K562 (cell line): Measurements from ENCODE around the gene ADAP1. TPM values are rescaled to one million over a fixed set of nuclear protein-coding genes. Genes with fewer than 3 reads are reported as not detected.
"Not testable (repeated sequence)": the region's sequence is repeated elsewhere in the genome, so short reads cannot be mapped to it uniquely, and the experiment has no call there.

Source experiments
- ATAC-seq: fragments of 200-7000 bp; cut with Tn5 transposase; 3 replicates; pipeline ENCODE4 v1.9.1; 2020; ENCODE audit warnings: moderate library complexity
- BruUV-seq: library from RNA; stranded (reverse); fragments of 400-500 nt; replicated peaks from 2 replicates; lab custom pipeline; 2021; lab: Mats Ljungman, UMichigan
- CTCF ChIA-PET: fragments of 300-600 bp; formaldehyde crosslinking; extraction: SDS; loops from one replicate; lab custom pipeline; 2021; ENCODE audit warnings: low intra/inter-chr PET ratio; lab: Yijun Ruan, JAX
- POLR2A ChIA-PET: fragments of 300-600, 350-650 bp; sonication (Branson Sonifier 250); formaldehyde crosslinking; extraction: SDS; loops from one replicate; lab custom pipeline; 2021; ENCODE audit warnings: antibody characterized with exemption, inconsistent platforms; lab: Yijun Ruan, JAX
- DNase-seq, 4 experiments: peaks; one replicate each; pipeline versions ENCODE4 v3.0.0 to v3.0.0-alpha.2; 2011 to 2018; ENCODE audit warnings: low spot score in 3 of 4, mixed read lengths in 3 of 4; ENCODE audit errors: extremely low read depth in 1 of 4
- FAIRE-seq: peaks from 2 replicates; lab custom pipeline; 2011; peaks lifted over from hg19 to GRCh38; lab: Jason Lieb, UNC
- H2AFZ ChIP-seq: 2 replicates; pipeline ENCODE4 v1.6.0; 2011; ENCODE audit warnings: low read depth, low read length, control low read depth, inconsistent platforms
- H3K27ac ChIP-seq: fragments of 200-600 bp; 3 replicates; pipeline ENCODE4 v1.8.0; 2011; ENCODE audit warnings: low read depth, mild to moderate bottlenecking, control low read depth, inconsistent platforms, low read length, moderate library complexity, mixed read lengths; ENCODE audit errors: extremely low read depth
- H3K27me3 ChIP-seq, 2 experiments: fragments of 300-600 bp in 1 of 2; 2 replicates in 1 of 2; 3 replicates in 1 of 2; pipeline versions ENCODE4 v1.6.0 to v1.8.0; 2011; ENCODE audit warnings: inconsistent platforms in 2 of 2, low read length in 2 of 2, mild to moderate bottlenecking in 1 of 2, mixed read lengths in 1 of 2, moderate library complexity in 1 of 2; ENCODE audit not compliant: control insufficient read depth in 2 of 2, insufficient read depth in 2 of 2
- H3K36me3 ChIP-seq: fragments of 300-600 bp; 3 replicates; pipeline ENCODE4 v1.8.0; 2011; ENCODE audit warnings: mild to moderate bottlenecking, low read length, inconsistent platforms; ENCODE audit not compliant: control insufficient read depth, insufficient read depth
- H3K4me1 ChIP-seq, 2 experiments: fragments of 200-600 bp in 1 of 2; replicated peaks in 1 of 2; 2 replicates in 1 of 2; 3 replicates in 1 of 2; pipeline versions ENCODE4 v1.5.1 to v1.8.0; 2011; ENCODE audit warnings: inconsistent platforms in 2 of 2, low read length in 2 of 2, mild to moderate bottlenecking in 1 of 2, mixed read lengths in 1 of 2, moderate library complexity in 1 of 2; ENCODE audit not compliant: control insufficient read depth in 2 of 2, insufficient read depth in 2 of 2
- H3K4me2 ChIP-seq: 2 replicates; pipeline ENCODE4 v1.6.1; 2011; ENCODE audit warnings: low read length, control low read depth, inconsistent platforms, mixed read lengths; ENCODE audit not compliant: insufficient read depth
- H3K4me3 ChIP-seq: fragments of 200-600 bp; sonication (generic), shearing (Covaris generic); 2 replicates; pipeline ENCODE4 v1.5.1; 2016; ENCODE audit warnings: control low read depth, inconsistent platforms
- H3K79me2 ChIP-seq: fragments of 200-600 bp; 3 replicates; pipeline ENCODE4 v1.8.0; 2011; ENCODE audit warnings: low read length, inconsistent platforms; ENCODE audit not compliant: control insufficient read depth, insufficient read depth
- H3K9ac ChIP-seq, 2 experiments: 2 replicates each; pipeline versions ENCODE4 v1.6.0 to v1.6.1; 2011; ENCODE audit warnings: low read depth in 2 of 2, low read length in 2 of 2, control low read depth in 1 of 2, inconsistent platforms in 1 of 2, mild to moderate bottlenecking in 1 of 2, mixed read lengths in 1 of 2; ENCODE audit not compliant: insufficient read depth in 1 of 2
- H3K9me1 ChIP-seq: one replicate; pipeline ENCODE4 v1.6.0; 2011; ENCODE audit warnings: inconsistent platforms, mild to moderate bottlenecking, low read length, moderate library complexity; ENCODE audit not compliant: control insufficient read depth, insufficient read depth
- H3K9me3 ChIP-seq: replicated peaks from 2 replicates; pipeline ENCODE4 v1.5.1; 2011; ENCODE audit warnings: low read depth, low read length, inconsistent platforms; ENCODE audit not compliant: control insufficient read depth, insufficient read depth
- H4K20me1 ChIP-seq: replicated peaks from 2 replicates; pipeline ENCODE4 v1.6.1; 2011; ENCODE audit warnings: low read length, inconsistent platforms, mixed read lengths; ENCODE audit not compliant: control insufficient read depth, insufficient read depth
- EGR1 ChIP-seq: fragments of 450-650 bp; conservative IDR thresholded peaks from 2 replicates; pipeline ENCODE4 v1.6.1; 2017; ENCODE audit warnings: mild to moderate bottlenecking
- WGBS: fragments of 100-300 bp; shearing (Covaris generic); methylation state at CpG from one replicate; pipeline ENCODE4 v1.1.6; 2016; ENCODE audit warnings: low coverage, mixed read lengths; ENCODE audit not compliant: insufficient coverage; ENCODE audit errors: missing lambda C conversion rate; 5-methylcytosine and 5-hydroxymethylcytosine counted together
- in situ Hi-C: fragments of 300-500 bp; cut with MboI; formaldehyde crosslinking; loops from 4 replicates; pipeline ENCODE4 v1.15.0; 2018; ENCODE audit warnings: inconsistent platforms, mixed read lengths
- intact Hi-C: fragments of 100-400 bp; cut with micrococcal nuclease; formaldehyde crosslinking; loops from 2 replicates; pipeline ENCODE4 v1.14.2; 2022
- polyA plus RNA-seq, 8 experiments: library from polyadenylated mRNA; depleted of rRNA in 4 of 8; stranded (reverse) in 5 of 8; unstranded in 3 of 8; fragments of >200 nt; fragmentation: Nextera tagmentation in 2 of 8; fragmentation: Illumina TruSeq in 1 of 8; extraction: Ambion mirVana in 2 of 8; extraction: Trizol in 1 of 8; gene quantifications; 2 replicates each; pipeline versions ENCODE4 v1.2.1 to v1.2.3, GENCODE V29; 2011 to 2014; ENCODE audit warnings: inconsistent platforms in 1 of 8, missing spikeins in 1 of 8
- total RNA-seq, 7 experiments: library from RNA; depleted of rRNA in 6 of 7; stranded (reverse); fragments of >200 nt in 6 of 7; fragmentation: Illumina TruSeq in 2 of 7; extraction: Trizol in 2 of 7; gene quantifications; 2 replicates each; pipeline versions ENCODE4 v1.2.1 to v1.2.3, GENCODE V29; 2011 to 2021; ENCODE audit warnings: low replicate concordance in 1 of 7
- TF ChIP-seq, protein P1 (sequence below): sonication (generic); formaldehyde crosslinking; IDR thresholded peaks from 2 replicates; pipeline ENCODE4 v1.8.1; 2023; ENCODE audit warnings: mild to moderate bottlenecking, missing genetic modification reagents

Gene ADAP1
- total and polyA plus RNA-seq, 9 of the 15 experiments (the other 6 are each of a cell fraction or from before 2014, with no cell fraction given) = 0.27 to 1.4 (median 0.52) TPM; not detected in 3

DNA sequence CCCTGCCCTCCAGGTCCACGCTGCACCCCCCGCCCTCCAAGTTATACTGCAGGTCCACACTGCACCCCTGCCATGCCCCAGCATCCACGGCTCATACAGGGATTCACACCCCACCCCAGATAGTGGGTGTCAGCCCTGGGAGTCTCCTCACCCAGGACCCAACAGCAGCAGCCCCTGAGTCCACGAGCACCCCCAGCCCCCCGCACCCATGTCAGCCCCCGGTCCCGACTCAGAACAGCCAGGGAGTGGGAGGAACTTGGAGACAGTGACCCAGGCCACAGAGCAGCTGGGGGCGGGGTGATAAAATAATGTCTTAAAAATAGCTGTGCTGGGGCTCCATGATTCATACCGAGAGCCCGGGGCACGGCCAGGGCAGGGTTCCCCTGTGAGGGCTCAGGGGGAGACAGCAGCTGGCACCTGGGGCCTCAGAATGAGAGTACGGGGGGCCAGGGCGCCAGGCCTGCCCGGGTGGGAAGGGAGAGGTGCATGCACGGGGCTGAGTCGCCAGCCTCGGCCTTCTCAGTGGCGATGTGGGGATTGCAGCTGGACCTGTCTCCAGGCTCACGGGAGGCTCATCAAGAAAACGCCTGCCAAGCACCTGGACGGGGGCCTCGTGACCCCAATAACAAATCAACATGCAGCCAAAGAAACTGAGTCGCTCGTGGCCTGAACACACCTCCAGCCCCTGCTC, 29.8 kb downstream of the ADAP1 start:
- Histone ChIP-seq H3K9ac (peak overlapping the region in 1 of 2 experiments; percentile 26; a peak in 1 of 4 replicates), H3K27ac (no peak overlapping the region), H3K36me3 (no peaks in the 10 kb centered on the region), H3K27me3 (peaks cover 0 to 24% of the 10 kb centered on the region in 2 experiments; a peak in 2 of 5 replicates), H2AFZ (peak overlapping the region; percentile 51; the same call in 1 of the 2 replicates), H3K4me1 (peaks cover 10 to 63% of the 10 kb centered on the region in 2 experiments), H3K79me2 (no peaks in the 10 kb centered on the region), H3K9me3 (no peaks in the 10 kb centered on the region), H4K20me1 (no peaks in the 10 kb centered on the region), H3K9me1 (no peaks in the 10 kb centered on the region), H3K4me2 (no peak overlapping the region), H3K4me3 (no peak overlapping the region)
- DNase-seq (no peak), ATAC-seq (no peak), FAIRE-seq (no peak)
- intact Hi-C loops (no loop called here), in situ Hi-C loops (no loop called here)
- TF ChIP-seq, protein P1, sequence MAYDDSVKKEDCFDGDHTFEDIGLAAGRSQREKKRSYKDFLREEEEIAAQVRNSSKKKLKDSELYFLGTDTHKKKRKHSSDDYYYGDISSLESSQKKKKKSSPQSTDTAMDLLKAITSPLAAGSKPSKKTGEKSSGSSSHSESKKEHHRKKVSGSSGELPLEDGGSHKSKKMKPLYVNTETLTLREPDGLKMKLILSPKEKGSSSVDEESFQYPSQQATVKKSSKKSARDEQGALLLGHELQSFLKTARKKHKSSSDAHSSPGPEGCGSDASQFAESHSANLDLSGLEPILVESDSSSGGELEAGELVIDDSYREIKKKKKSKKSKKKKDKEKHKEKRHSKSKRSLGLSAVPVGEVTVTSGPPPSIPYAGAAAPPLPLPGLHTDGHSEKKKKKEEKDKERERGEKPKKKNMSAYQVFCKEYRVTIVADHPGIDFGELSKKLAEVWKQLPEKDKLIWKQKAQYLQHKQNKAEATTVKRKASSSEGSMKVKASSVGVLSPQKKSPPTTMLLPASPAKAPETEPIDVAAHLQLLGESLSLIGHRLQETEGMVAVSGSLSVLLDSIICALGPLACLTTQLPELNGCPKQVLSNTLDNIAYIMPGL (CRISPR knock-in tag) = no peak
- TF ChIP-seq EGR1 = peak; percentile 37; the same call in 1 of the 2 replicates
- 18% methylated on average over 22 of the region's 24 CpGs for WGBS
- BruUV-seq = no TSS peak
- CTCF ChIA-PET = no interaction called here
- POLR2A ChIA-PET = no interaction called here

DNA sequence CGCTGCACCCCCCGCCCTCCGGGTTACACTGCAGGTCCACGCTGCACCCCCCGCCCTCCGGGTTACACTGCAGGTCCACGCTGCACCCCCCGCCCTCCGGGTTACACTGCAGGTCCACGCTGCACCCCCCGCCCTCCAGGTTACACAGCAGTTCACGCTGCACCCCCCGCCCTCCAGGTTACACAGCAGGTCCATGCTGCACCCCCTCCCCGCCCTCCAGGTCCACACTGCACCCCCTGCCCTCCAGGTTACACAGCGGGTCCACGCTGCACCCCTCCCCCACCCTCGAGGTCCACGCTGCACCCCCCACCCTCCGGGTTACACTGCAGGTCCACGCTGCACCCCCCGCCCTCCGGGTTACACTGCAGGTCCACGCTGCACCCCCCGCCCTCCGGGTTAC, 30.4 kb downstream of the ADAP1 start:
- H3K4me3 ChIP-seq, DNase-seq, CTCF ChIA-PET, H3K27ac ChIP-seq, H4K20me1 ChIP-seq, H3K9ac ChIP-seq, H3K79me2 ChIP-seq, in situ Hi-C loops, H3K9me3 ChIP-seq, POLR2A ChIA-PET, FAIRE-seq, BruUV-seq, ATAC-seq, H3K4me2 ChIP-seq, H2AFZ ChIP-seq, intact Hi-C loops, H3K9me1 ChIP-seq, H3K36me3 ChIP-seq: not testable (repeated sequence)
- H3K4me1 ChIP-seq = peaks cover 10 to 66% of the 10 kb centered on the region in 2 experiments
- WGBS = no CpG with 5 or more reads among the region's 25 CpGs
- peaks cover 0 to 18% of the 10 kb centered on the region in 2 experiments; a peak in 2 of 5 replicates for H3K27me3 ChIP-seq
